ENCODE measurements around the gene MTUS2. TPM values are rescaled to one million over a fixed set of nuclear protein-coding genes. Genes with fewer than 3 reads are reported as not detected.

The MTUS2 gene
- total and polyA plus RNA-seq, 9 of the 15 experiments (the other 6 are each of a cell fraction or from before 2014, with no cell fraction given) = 0.01 to 0.28 (median 0.06) TPM; not detected in 1

GRCh38 chr13:29190298-29190697, 370.2 kb downstream of the MTUS2 start:
- H3K9me3 ChIP-seq (replicated peaks; ENCODE audit: control insufficient read depth, insufficient read depth, low read depth, low read length) = no peaks in the 10 kb centered on the region
- TF ChIP-seq VEZF1 (CRISPR knock-in tag; IDR thresholded peaks at IDR 0.05) = no peak
- TF ChIP-seq ELK3 (CRISPR knock-in tag; IDR thresholded peaks at IDR 0.05) = no peak
- no peak for TF ChIP-seq SETDB1 (IDR thresholded peaks at IDR 0.05; ENCODE audit: low read length)
- no peak for TF ChIP-seq ZNF253 (CRISPR knock-in tag; conservative IDR thresholded peaks at IDR 0.05)
- no peak for TF ChIP-seq KHSRP (IDR thresholded peaks at IDR 0.05)
- TF ChIP-seq NEUROD1 (IDR thresholded peaks at IDR 0.05; ENCODE audit: borderline replicate concordance, low read depth, low read length, partially characterized antibody) = no peak
- TF ChIP-seq STAT5A (IDR thresholded peaks at IDR 0.05; ENCODE audit: borderline replicate concordance, low read length) = no peak
- no peak for TF ChIP-seq AFF4 (CRISPR knock-in tag; IDR thresholded peaks at IDR 0.05)
- no peak for TF ChIP-seq BRD4 (IDR thresholded peaks at IDR 0.05)
- no peak for TF ChIP-seq NCOA6 (IDR thresholded peaks at IDR 0.05)
- TF ChIP-seq E2F3 (CRISPR knock-in tag; IDR thresholded peaks at IDR 0.05) = no peak

More at GRCh38 chr13:29190298-29190697, 370.2 kb downstream of the MTUS2 start:
- Histone ChIP-seq H3K9me1 (ENCODE audit: control insufficient read depth, insufficient read depth, low read length) (no peaks in the 10 kb centered on the region), H3K4me1 (replicated peaks in 1 of 2; ENCODE audit: control insufficient read depth in 2 of 2, insufficient read depth in 2 of 2, low read length in 2 of 2) (no peaks in the 10 kb centered on the region), H4K20me1 (replicated peaks; ENCODE audit: control insufficient read depth, insufficient read depth, low read length) (no peaks in the 10 kb centered on the region), H3K4me3 (no peak overlapping the region), H2AFZ (ENCODE audit: low read depth, low read length) (no peak overlapping the region), H3K4me2 (ENCODE audit: insufficient read depth, low read length) (no peak overlapping the region), H3K9ac (ENCODE audit: insufficient read depth in 1 of 2, low read depth in 2 of 2, low read length in 2 of 2) (no peak overlapping the region), H3K36me3 (ENCODE audit: control insufficient read depth, insufficient read depth, low read length) (no peaks in the 10 kb centered on the region), H3K27ac (ENCODE audit: extremely low read depth, low read depth, low read length) (no peak overlapping the region), H3K79me2 (ENCODE audit: control insufficient read depth, insufficient read depth, low read length) (no peaks in the 10 kb centered on the region), H3K27me3 (ENCODE audit: control insufficient read depth in 2 of 2, insufficient read depth in 2 of 2, low read length in 2 of 2) (no peaks in the 10 kb centered on the region)
- CTCF ChIA-PET (ENCODE audit: low intra/inter-chr PET ratio) = no interaction called here
- WGBS (ENCODE audit: insufficient coverage, low coverage, missing lambda C conversion rate) = 0% methylated on average over 3 of the region's 3 CpGs
- FAIRE-seq (no peak), ATAC-seq (no peak), DNase-seq (ENCODE audit: extremely low read depth in 1 of 4, low spot score in 3 of 4) (no peak)
- BruUV-seq (replicated peaks) = no TSS peak
- in situ Hi-C loops (cut with MboI) (no loop called here), intact Hi-C loops (cut with micrococcal nuclease) (no loop called here)
- POLR2A ChIA-PET = no interaction called here

All from K562 (cell line).